ENCODE data around the gene TEKTIP1. TPM values are rescaled to one million over a fixed set of nuclear protein-coding genes. Genes with fewer than 3 reads are reported as not detected.

The TEKTIP1 gene
- total RNA-seq, 4 donors from 2014 or later: 1.8 to 4.1 TPM; not detected in 2

DNA sequence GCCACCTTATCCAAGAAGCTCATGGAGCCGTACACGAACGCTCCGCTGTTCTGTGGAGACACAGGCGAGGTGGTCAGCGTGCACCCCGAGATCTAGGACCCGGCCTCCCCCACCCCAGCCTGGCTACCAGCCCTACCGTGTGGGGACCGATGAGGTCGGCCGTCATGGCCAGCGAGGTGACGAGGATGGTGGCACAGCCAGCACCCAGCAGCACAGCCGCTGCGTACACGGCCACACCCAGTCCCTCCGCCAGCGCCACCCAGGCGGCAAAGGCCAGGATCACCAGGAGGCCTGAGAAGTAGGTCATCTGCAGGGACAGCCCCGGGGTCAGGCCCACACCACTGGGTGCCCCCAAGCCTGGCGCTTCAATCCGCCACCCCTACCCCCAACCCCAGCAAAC lies 7.1 kb downstream of the TEKTIP1 start:
- TF ChIP-seq CTCF (IDR thresholded peaks at IDR 0.05; ENCODE audit: low read depth): no peak

- no peak for TF ChIP-seq CTCF (IDR thresholded peaks at IDR 0.05; ENCODE audit: low read depth)
Observed at GRCh38 chr19:3547301-3547731, 8.3 kb downstream of the TEKTIP1 start.

DNA sequence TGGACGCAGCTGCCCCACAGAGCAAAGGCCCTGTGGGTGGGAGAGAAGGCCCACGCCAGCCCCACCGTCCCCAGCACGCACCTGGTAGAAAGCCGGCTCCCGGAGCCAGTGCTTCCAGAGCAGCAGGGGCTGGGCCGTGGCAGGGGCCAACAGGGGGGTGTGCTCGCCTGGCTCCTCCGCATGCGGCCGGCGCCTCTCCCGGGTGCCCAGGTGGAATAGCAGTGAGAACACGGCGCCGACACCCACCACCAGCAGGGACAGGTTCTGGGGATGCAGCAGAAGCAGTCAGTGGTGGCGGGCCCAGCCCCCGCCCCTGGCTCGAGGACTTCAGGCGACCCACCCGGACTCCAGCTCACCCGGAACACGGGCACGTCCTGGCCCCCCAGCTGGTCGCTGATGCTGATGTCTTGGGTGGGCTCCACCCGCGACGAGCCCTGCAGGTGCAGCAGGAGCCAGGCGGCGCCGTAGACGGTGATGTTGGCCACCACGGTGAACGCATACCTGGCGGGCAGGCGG lies 8.9 kb downstream of the TEKTIP1 start:
- no peak for TF ChIP-seq CTCF (IDR thresholded peaks at IDR 0.05; ENCODE audit: low read depth)

GRCh38 chr19:3548606-3549005 lies 9.6 kb downstream of the TEKTIP1 start:
- TF ChIP-seq CTCF (IDR thresholded peaks at IDR 0.05; ENCODE audit: low read depth): no peak

DNA sequence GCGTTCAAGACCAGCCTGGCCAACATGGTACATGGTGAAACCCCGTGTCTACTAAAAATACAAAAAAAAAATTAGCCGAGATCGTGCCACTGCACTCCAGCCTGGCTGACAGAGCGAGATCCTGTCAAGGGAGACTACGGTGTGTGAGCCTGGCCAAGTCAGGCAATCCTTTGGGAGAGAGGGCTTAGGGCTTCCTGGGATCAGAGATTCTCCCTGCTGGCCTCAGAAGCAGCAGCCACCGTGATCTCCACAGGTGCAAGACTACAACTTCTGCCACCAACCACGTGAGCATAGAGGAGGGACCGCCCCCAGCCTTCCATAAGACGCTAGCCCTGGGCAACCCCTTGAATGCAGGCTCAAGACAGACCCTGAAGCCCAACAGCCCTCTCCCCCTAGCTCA lies 10.8 kb downstream of the TEKTIP1 start:
- no peak for TF ChIP-seq CTCF (IDR thresholded peaks at IDR 0.05; ENCODE audit: low read depth)

DNA sequence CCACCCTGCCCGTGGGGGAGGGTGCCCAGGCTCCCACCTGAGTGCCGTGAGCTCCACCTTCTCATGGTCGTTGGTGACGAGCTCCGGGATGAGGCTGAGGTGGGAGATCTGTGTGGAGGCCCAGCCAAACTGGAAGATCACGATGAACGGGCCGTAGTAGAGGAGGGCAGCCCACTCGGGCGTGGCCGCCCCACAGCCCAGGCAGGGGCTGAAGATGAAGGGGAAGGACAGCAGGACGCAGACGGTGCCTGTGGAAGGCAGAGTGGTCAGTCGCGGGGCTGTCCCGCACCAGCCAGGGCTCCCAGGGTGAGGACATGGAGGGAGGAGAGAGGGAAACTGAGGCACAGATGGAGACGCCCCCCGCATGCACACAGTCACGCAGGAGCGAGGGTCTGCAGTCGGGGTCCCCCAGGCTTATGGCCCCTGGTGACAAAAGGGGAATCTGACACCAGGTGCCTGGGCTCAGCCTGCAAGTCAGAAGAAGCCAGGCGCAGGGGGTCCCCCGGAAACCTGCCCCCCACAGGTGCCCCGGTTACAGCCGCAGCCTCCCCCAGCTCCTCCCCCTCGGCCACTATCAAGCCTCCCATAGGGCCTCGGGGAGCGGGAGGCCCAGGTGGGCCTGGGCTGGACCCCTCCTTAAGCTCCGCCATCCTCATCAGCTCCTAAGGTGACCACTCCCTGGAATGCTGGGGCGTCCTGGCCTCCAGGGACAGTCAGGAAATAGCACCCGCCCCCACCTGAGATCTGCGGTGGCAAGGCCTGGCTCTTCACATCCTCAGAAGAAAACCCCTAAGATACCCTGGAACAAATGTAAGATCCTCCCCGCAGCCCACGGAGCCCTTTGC lies 12.2 kb downstream of the TEKTIP1 start:
- no peak for TF ChIP-seq CTCF (IDR thresholded peaks at IDR 0.05; ENCODE audit: low read depth)

GRCh38 chr19:3551792-3552095 lies 12.8 kb downstream of the TEKTIP1 start:
- TF ChIP-seq CTCF (IDR thresholded peaks at IDR 0.05; ENCODE audit: low read depth): no peak

Data from subcutaneous adipose tissue (tissue), 4 donors.